ENCODE data around the gene HIPK2. TPM values are rescaled to one million over a fixed set of nuclear protein-coding genes. Genes with fewer than 3 reads are reported as not detected.
A peak's percentile ranks its signal among the peaks of the same experiment; 100 is the strongest.

The HIPK2 gene
- total RNA-seq, 1 donor, result 28.8 TPM

DNA sequence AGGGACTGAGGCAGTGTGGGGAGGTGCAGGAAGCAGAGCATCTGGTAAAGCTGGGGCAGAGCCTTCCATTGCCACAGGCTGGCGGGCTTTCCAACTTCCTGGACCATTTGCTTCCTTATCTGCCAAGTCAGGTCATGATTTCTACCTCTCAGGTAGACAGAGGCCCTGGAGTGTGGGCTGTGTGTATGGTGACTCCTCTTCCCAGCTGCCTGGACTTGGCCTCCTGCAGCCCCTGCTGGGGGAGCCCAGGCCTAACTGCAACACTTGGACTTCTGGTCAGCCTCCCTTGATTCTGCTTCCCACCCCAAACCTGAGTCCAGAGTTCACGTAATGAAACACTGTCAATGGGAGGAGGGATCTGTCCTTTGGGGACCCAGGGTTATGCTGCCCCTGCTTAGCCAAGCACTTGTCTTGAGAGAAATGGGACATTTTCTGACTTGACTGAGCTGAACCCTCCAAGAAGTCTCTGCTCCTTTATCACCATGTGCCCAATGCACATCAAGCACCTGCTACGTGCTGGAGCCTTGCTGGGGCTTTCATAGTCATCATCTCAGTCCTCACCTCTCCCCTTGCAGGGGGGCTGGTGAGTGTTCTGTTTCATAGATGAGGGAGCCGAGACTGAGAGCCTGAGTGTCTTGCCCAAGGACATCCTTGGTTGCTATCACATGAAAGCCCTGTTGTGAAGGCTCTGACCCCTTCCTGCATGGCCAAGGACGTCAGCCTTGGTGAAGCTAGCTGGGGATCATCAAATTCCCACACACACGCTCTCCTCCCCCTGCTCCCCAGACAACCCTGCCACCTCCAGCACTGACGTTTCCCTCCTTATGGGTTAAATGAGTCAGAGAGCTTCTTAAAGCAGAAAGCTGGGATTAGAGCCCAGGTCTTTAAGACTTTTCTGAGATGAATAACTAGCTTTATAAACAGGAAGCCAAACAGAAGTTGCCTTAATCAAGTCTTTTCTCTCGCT, 250.9 kb downstream of the HIPK2 start:
- DNase-seq (ENCODE audit: low read depth), result peak; percentile 74
- TF ChIP-seq, protein P1, sequence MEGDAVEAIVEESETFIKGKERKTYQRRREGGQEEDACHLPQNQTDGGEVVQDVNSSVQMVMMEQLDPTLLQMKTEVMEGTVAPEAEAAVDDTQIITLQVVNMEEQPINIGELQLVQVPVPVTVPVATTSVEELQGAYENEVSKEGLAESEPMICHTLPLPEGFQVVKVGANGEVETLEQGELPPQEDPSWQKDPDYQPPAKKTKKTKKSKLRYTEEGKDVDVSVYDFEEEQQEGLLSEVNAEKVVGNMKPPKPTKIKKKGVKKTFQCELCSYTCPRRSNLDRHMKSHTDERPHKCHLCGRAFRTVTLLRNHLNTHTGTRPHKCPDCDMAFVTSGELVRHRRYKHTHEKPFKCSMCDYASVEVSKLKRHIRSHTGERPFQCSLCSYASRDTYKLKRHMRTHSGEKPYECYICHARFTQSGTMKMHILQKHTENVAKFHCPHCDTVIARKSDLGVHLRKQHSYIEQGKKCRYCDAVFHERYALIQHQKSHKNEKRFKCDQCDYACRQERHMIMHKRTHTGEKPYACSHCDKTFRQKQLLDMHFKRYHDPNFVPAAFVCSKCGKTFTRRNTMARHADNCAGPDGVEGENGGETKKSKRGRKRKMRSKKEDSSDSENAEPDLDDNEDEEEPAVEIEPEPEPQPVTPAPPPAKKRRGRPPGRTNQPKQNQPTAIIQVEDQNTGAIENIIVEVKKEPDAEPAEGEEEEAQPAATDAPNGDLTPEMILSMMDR (IDR thresholded peaks at IDR 0.05; ENCODE audit: insufficient read depth, low read length), result no peak
- H3K4me3 ChIP-seq (ENCODE audit: low read depth, low read length), result no peak overlapping the region

DNA sequence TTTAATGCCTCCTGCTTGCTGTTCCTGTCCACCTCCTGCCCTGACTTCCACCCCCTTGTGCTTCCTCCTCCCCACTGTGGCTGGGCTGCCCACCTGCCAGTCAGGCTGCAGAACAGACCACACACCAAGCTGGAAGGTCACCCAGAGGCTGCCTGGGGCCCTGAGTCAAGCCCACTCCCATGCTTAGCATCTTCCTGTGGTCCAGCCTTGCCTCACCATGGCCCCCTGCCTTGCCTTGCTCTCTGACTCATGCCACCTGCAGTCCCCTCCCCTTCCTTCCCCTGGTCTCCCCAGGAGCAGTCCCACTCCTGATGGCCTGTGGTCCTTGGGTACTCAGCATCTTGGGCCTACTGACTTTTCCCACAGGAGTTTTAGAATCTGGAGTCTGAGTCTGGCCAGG, 252.0 kb downstream of the HIPK2 start:
- TF ChIP-seq, protein P1 (IDR thresholded peaks at IDR 0.05; ENCODE audit: insufficient read depth, low read length), result no peak
- H3K4me3 ChIP-seq (ENCODE audit: low read depth, low read length), result no peak overlapping the region
- no peak for DNase-seq (ENCODE audit: low read depth)

GRCh38 chr7:139525239-139525638, 252.6 kb downstream of the HIPK2 start:
- TF ChIP-seq, protein P1 (IDR thresholded peaks at IDR 0.05; ENCODE audit: insufficient read depth, low read length), result no peak
- no peak overlapping the region for H3K4me3 ChIP-seq (ENCODE audit: low read depth, low read length)
- no peak for DNase-seq (ENCODE audit: low read depth)

DNA sequence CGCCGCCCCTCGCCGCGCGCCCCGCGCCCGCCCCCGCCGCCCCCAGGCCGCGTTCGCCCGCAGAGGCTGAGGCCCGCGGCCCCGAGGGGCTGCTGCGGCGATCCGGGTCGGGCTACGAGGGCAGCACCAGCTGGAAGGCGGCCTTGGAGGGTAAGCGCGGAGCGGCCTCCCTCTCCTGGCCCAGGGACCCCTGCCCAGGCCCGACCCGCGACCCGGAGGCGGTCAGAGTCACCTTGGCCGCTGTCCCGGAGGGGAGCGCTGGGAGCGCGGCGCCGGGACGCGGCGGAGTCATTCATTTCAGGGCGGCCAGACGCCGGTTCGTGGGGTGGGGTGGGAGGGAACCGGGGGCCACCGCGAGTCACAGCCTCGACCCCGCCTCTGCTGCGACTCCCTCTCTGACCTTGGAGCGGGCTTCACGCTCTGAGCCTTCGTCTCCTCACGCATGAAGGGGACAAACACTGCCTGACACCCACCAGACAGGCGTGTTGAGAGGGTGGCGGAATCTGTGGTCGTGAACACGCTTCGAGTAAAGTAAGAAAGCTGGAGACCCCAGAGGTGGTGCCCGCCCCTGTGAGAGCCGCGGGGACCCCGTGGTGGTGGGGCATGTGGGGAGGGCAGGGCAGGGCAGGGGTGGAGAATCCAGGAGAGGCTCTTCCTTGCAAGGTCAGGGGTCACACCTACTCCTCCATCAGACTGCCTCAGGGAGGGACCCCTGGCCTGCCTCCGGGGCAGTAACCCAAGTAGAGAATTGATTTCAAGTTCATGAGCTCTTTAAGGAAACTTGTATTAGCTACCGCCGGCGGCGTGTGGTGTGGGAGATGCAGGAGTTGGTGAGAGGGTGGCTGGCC, 253.6 kb downstream of the HIPK2 start:
- H3K4me3 ChIP-seq (ENCODE audit: low read depth, low read length), result no peak overlapping the region
- TF ChIP-seq, protein P1 (IDR thresholded peaks at IDR 0.05; ENCODE audit: insufficient read depth, low read length), result no peak
- no peak for DNase-seq (ENCODE audit: low read depth)

- H3K4me3 ChIP-seq (ENCODE audit: low read depth, low read length), result peak within 1 kb of the TSS; percentile 31
- DNase-seq (ENCODE audit: low read depth), result no peak
- TF ChIP-seq, protein P1 (IDR thresholded peaks at IDR 0.05; ENCODE audit: insufficient read depth, low read length), result no peak
These were observed 254.4 kb downstream of the HIPK2 start, which contains the start of gene CLEC2L for GRCh38 chr7:139523199-139523941. TSS of gene CLEC2L (plus strand) at chr7:139523685. CDS start at chr7:139523928, 243 bp downstream.

- no peak for DNase-seq (ENCODE audit: low read depth)
- no peak overlapping the region for H3K4me3 ChIP-seq (ENCODE audit: low read depth, low read length)
- TF ChIP-seq, protein P1 (IDR thresholded peaks at IDR 0.05; ENCODE audit: insufficient read depth, low read length), result no peak
These were observed 255.0 kb downstream of the HIPK2 start for GRCh38 chr7:139522830-139523198.
